Stromal cell of bone marrow (primary cell): ENCODE results near the gene MYB.

Experiments
- DNase-seq: peaks from one replicate; pipeline ENCODE4 v3.0.0-alpha.2; 2012; ENCODE audit warnings: low read depth

Gene MYB

DNA sequence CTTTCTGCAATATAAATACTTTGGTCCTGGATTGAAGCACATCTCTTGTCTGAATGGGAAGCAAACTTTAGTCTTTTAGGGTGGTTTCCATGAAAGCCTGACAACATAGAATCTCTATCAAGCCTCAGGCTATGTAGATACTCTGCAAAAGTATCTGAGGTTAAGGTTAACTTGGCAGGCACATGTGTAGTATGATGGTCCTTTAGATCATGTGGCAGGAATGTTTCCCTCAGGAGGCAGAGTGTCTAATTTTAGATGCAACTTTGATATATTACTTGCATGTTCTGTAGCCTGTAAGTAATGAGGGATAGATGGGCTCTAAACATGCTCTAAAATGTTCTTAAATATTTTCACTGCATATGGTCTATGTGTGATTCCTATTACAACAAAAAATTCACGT lies 8.2 kb downstream of the MYB start:
- no peak for DNase-seq

DNA sequence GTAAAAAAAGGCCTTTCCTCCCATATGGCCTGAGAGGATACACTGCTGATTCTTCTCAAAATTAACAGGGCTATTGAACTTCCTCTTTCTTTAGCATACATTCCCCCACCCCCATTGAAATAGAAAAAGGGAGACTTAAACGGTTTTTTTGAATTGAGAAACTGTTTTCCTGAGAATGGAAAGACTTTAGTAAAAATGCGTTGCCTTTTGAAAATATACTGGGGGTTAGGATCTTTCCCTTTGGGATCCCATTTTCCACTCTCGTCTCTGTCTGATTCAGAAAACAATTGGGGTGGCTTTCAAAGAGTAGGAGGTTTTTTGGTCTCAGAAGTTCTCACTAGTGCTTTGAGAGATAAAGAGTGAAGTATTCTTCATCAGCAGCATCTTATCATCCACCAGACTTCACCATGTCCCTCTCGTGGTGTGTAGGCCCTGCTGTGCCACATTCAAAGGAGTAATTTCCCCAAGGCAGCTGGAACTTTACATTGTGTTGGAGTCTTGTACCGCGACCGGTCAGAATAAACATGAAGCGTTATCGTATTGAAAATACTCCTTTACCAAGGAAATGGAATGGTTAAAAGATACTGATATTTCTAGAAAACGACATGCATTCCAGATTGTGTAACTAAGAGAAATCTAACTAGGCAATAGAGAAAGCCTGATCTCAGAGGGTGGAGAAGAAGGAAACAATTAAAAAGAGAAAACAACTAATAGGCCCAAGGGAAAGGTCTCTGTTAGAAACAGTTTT lies 10.6 kb downstream of the MYB start:
- no peak for DNase-seq

DNA sequence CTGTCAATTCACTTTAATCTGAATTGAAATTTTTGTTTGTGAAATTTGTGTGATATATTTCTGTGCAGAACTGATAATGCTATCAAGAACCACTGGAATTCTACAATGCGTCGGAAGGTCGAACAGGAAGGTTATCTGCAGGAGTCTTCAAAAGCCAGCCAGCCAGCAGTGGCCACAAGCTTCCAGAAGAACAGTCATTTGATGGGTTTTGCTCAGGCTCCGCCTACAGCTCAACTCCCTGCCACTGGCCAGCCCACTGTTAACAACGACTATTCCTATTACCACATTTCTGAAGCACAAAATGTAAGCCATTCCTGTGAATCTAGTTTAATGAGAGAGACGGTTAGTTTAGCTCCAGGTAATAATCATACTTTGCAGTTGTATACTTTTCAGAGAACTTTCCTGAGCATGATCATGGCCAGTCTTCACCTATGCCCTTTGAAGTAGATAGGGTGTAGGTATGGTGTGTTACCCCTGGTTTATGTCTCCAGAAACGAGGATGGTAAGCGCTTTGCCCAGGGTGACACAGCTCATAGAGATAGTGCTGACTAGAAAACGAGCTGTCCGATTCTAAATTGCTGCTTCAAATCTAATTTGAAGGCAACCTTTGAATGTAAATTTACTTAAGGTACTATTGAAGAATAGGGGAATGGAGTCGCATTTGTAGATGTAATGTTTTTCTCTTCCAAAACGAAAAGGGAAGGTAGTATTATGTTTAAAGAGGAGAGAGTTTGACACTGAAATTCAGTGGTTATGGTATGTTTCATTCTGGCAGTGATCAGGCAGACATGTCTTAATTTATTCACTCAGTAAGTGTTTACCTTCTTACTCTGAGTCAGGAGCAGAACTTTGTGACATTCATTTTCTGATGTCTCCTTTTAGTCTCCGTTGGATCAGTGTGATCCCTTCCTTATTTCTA lies 11.4 kb downstream of the MYB start:
- DNase-seq, result no peak

DNA sequence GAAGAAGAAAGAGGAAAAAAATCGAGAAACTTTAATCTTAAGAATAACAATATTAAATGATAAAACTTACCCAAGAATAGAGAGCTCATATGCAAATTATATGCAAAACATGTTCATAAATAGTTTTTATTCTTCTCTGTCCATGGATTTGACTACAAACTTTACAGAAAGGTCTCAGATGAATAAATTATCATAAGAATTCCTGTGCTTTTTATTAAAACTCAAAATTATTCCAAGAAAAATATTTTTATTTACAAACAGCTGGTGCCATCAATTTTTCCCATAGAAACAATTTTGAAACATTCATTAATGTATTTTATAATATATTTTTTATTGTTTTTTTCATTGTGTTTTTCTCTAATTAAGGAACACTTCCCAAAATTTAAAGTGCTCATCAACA lies 12.1 kb downstream of the MYB start:
- DNase-seq, result no peak

DNA sequence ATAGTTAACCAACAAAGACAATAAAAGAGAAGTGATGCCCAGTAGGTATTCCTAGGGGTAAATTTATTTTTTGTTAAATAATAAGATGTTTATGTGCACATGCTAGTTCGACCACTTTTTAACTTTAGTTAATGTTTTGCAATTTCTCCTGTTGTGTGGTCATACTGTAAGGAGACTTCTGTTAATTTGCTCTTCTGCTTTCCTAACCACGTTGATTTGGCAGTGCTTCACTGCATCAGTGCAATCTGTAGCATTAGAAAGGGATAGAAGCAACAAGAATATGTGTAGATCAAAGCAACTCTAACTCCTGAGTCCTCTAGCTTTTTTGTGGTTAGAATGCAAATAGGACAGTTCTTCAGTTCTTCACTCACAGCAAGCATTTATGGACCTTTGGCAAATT lies 13.9 kb downstream of the MYB start:
- DNase-seq, result no peak

DNA sequence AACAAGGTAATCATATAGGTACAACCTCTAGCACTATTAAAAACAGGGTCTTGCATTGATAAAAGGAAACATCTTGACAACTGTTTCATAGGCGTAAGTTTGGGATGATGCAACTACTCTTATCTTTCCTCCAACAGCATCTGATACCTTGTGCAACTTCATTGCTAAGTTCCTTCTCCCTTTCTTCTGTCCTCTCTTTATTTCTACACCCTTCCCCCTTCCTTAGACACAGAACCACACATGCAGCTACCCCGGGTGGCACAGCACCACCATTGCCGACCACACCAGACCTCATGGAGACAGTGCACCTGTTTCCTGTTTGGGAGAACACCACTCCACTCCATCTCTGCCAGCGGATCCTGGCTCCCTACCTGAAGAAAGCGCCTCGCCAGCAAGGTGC lies 14.4 kb downstream of the MYB start:
- no peak for DNase-seq

DNA sequence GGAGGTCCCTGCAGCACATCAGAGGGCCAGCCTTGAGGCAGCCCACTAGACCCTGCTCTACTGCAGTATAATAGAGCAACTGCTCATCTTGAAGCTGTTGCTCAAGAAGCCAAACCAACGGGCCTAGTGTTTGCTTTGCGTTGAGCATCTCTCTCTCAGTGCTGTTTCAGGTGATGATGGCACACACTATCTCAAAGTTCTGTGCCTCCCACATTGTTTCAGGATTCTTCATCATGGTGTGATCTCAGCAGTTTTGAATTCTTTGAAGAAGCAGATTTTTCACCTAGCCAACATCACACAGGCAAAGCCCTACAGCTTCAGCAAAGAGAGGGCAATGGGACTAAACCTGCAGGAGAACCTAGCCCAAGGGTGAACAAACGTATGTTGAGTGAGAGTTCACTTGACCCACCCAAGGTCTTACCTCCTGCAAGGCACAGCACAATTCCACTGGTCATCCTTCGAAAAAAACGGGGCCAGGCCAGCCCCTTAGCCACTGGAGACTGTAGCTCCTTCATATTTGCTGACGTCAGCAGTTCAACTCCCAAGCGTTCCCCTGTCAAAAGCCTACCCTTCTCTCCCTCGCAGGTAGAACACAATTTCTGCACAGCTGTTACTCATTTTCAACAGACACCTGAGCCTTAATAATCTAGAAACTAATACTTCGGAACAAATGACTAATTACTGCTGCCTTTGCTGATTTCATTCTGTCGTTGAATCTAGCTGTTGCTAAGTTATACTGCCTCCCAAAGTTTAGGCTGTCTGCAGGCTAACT lies 15.8 kb downstream of the MYB start:
- DNase-seq, result no peak

DNA sequence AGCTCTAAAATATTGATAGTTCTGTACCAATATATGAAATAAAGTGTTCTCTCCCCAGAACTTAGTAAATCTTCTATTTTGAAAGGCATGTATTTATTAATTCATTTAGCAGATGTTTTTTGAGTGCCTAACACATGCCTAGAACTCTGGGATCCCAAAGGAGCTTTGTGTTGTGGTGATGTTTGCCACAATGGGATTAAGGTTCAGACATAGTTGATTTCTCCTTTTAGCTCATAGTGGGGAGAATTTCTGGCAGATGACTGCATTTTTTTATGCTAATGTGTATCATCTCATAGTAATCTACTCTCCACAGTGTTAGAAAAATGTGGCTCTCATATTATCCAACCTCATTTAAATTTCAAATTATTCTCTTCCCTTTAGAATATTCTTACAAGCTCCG lies 21.7 kb downstream of the MYB start:
- DNase-seq, result no peak

DNA sequence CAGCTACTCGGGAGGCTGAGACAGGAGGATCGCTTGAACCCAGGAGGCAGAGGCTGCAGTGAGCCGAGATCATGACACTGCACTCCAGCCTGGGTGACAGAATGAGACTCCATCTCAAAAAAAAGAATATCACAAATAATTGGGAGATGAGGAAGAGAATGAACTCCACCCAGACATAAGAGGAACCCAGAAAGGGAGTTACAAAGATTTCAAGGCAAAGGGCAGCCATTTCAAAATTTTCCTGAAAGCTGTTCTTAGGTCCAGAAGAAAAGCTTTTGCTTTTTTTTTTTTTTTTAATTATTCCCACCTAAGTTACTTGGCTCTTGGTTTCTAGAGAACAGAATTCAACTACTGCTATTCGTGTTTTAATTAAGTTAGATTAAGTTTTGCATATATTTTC lies 23.8 kb downstream of the MYB start:
- DNase-seq, result no peak

DNA sequence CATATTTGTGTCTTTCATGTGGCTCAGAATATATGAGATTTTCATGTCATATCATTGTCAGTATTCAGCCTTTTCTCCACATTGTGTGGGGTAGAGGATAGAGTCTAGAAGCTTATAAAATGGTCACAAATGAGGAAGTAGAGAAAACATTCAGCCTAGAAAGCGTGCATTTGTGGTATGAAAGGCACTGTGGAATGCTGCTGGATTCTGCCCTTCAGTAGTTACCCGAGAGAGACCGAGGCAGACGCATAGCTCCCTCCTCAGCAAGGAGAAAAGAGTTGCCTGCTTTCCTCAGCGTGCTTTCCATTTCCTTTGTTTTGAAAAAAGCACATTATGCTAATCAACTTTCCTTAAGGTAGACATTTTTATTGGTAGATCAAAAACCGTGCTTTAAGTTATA lies 28.7 kb downstream of the MYB start:
- no peak for DNase-seq

DNA sequence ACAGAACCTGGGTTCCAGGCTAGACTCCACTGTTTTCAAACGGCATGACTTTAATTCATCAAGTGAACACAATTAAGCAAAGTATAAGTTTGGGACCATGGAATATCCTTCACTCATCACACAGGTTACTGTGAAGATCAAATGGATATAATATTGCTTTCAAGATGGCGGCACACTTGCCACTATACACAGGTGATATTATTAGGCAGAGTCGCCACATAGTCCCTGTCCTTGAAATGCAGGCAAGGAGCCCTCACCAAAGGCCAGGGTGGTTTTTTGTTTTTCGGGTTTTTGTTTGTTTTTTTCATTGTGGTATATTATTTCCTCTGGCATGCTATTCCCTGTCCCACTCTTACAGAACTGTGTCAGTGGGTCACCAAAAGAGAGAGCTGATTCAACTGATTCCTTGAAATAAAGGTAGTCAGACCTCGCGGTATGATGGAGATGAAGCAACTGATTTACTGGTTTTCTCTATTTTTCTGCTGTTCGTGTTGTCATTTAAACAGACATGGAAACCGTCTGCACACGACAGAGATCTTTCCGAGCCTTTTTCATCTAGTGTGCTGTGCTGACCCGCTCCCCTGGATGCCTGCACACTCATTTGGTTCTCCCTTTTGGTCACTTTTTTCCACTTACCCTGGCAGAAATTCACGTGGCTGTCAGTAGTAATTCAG lies 29.7 kb downstream of the MYB start:
- DNase-seq, result no peak

DNA sequence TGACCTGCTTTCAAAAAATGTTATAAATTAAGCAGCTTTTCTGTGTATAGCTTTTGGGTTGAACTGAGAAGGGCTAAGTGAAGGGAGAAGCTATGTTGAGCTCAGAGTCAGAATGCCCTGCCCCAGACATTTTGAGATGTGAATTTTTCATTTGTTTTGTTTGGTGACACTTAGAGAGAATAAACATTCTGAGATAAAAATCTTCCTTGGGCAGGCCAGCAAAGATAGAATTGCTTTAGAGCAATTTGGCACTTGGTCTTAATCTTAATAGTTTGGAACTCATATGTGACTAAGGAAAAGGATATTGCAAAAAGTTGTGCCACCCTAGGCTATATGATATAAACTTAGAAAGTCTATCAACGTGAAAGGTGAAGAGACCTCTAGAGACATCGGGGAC lies 30.2 kb downstream of the MYB start:
- DNase-seq, result no peak

DNA sequence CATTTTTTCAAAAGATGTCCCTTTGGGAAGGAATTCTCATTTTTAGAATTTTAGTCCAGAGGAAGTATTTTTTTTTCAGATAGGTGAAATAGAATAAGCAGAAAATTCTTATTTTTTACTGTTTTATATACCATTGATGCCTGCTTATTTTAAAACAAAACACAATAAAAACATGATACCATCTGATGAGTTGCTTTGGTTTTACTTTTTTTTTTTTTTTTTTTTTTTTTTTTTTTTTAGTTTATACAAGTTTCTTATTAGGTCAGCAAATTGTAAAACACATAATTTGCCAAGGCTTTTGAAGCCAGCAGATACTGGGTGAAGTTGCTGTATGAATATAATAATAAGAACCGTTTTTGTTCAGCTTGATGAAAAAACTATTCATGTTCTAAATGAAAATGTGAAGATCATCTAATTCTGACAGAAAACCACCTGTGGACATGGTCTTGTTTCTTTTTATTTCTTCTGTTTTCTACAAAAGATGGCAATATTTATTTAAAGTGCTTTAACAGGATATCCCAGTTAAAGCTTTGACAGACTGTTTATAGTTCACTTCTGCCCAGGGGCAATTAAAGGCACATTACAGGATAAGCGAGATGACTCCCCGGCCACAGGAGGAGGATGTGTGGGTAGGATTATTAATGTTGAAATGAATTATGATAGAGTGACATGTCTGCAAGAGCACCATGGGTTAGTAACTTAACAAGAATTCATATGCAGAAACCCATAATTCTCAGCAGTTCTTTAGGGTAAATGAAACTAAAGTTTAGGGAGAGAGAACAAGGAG lies 31.1 kb downstream of the MYB start:
- peak; percentile 45 for DNase-seq

DNA sequence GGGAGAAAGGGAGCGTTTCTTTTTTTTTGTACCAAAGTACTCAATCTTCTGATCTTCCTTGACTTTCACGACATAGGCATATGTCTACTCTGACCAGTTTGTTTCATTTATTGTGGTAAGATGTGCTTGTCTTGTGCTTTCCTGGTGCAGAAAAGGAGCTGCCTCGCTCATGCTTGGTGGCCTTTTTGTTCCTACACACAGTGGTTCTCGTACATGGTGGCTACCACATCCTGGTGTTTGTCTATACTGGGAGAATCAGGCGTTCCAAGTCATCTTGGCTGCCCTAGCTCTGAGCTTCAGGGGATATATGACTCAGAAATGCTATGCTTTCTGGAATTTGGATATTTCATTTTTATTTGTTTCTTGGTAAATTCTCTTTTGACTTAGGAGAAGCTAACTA lies 31.8 kb downstream of the MYB start:
- peak; percentile 41 for DNase-seq

DNA sequence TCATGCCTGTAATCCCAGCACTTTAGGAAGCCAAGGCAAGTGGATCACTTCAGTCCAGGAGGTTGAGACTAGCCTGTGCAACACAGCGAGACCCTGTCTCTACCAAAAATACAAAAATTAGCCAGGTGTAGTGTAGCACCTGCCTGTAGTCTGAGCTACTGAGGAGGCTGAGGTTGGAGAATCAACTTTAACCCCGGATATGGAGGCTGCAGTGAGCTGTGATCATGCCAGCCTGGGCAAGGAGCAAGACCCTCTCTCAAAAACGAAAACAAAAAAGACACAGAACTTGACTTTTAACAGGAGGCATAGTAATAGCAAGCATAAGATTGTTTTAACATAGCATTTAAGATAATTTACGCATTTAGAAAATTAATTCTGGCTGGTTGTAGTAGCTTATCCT lies 32.5 kb downstream of the MYB start:
- no peak for DNase-seq

DNA sequence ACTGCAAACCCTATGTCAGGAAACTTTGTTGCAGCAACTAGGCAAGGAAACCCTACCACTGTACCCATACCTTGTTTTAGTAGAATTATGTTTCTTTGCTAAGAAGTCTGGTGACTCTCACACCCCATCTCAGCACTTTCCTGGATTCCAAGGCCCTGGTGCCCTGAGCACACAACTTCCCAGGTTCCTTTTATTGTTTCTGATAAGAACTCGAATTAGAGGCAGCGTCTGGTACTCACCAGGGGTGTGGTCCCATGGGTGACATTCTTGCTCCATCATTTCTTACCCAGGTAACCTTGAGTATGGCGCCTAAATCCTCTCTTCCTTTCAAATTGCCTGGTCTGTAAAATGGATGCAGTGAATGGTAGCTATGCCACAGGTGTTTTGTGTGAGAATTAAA lies 34.1 kb downstream of the MYB start:
- DNase-seq, result no peak

DNA sequence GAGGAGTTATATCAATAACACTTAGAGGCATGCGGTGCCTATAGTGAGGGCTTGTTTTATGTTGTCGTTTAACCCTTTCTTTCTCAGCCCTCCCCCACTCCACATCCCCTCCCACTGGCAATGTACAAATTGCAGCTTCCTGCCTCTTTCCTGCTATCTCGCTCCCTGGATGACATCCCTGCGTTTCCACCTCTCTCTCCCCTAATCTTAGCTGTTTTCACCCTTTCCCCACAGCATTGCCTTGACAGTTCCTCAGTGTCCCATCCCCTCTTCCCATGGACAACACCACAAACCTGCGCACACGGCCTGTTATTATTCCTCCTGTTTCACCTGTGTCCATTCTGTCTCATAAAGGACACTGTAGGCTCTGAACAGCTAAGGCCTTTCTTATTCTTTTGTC lies 34.5 kb downstream of the MYB start:
- no peak for DNase-seq

DNA sequence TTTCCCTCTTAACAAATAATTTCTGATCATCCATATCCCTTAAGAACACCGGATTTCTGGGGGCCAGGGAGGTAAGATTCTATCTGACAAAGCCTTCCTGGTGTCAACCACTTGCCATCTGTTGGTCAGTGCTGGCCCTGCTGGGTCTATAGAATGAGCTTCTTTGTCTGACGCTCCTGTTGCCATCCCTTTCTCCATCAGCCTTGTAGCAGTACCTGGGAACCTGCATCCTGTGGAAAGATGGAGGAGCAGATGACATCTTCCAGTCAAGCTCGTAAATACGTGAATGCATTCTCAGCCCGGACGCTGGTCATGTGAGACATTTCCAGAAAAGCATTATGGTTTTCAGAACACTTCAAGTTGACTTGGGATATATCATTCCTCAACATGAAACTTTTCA lies 36.6 kb downstream of the MYB start:
- no peak for DNase-seq

DNA sequence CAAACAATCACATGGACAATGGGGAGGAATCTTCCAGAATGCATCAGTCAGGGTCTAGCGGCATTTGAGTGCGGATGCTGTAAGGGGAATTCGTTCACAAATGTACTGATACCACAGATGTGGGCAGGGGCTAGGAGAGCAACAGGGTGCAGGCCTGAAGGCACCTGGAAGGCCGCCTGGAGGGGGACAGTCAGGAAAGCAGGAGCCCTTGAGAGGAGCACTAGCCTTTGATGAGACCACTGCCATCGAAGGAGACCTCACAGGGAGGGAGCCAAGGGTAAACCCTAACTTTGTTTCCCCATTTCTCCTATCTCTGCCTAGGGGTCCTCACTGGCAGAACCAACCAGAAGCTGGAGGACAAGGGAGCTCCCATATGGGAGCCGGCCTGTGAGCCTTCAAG lies 38.2 kb downstream of the MYB start:
- no peak for DNase-seq

DNA sequence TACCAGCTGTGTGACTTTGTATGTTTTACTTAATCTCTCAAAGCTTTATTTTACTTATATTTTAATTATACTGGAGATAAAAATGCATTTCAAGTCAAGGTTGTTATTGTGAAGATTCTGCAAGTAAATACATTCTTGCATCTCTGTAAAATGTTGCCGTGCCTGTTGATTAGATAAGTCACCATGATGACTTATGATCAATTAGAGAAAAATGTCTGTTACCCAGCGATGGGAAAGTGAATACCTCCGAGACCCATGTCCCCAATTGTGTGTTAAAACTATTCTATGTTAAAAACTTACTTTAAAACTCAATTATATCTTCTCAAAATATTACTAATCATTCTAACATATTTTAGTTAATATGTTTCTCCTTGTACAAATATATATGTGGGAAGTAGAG lies 39.9 kb downstream of the MYB start:
- DNase-seq, result no peak

DNA sequence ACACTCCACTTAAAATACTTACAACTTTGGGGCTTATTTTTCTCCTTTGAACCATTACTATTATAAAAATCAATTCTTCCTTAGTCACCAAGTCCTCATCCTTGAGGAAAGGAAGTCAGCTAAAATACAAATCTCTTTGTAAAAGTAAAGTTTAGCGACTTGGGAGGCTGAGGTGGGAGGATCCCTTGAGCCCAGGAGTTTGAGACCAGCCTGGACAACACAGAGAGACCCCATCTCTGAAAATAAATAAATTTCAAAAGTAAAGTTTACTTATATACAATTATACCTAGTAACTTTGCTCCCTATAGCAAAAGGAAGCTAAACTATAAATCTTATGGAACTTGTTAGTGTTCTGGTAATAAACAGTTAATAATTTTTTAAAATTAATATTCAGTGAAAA lies 40.4 kb downstream of the MYB start:
- DNase-seq, result no peak
